Stomach (tissue), 9 donors: Measurements from ENCODE around the gene THBS3. TPM values are rescaled to one million over a fixed set of nuclear protein-coding genes. Genes with fewer than 3 reads are reported as not detected.
A peak's percentile ranks its signal among the peaks of the same experiment; 100 is the strongest.

Experiments used
- DNase-seq, 2 donors: peaks; one replicate each; pipeline versions ENCODE4 v3.0.0 to v3.0.0-alpha.2; 2013 to 2019
- H3K27ac ChIP-seq, 5 donors: fragments of 200-600 bp in 4 of 5; sonication (generic) in 4 of 5; one replicate each; pipeline ENCODE4 v1.5.1; 2013 to 2019; ENCODE audit warnings: mild to moderate bottlenecking in 1 of 5, moderate library complexity in 1 of 5
- H3K27me3 ChIP-seq, 3 donors: fragments of 200-600 bp; sonication (generic); one replicate each; pipeline ENCODE4 v1.5.1; 2017 to 2019; ENCODE audit warnings: mixed run types in 1 of 3
- H3K36me3 ChIP-seq, 4 donors: fragments of 200-600 bp; sonication (generic); 1 replicate in 3 of 4; 2 replicates in 1 of 4; pipeline ENCODE4 v1.5.1; 2016 to 2019
- H3K4me1 ChIP-seq, 4 donors: fragments of 200-600 bp; sonication (generic); one replicate each; pipeline ENCODE4 v1.5.1; 2016 to 2019
- H3K4me3 ChIP-seq, 4 donors: fragments of 200-600 bp; sonication (generic) in 3 of 4; one replicate each; pipeline ENCODE4 v1.5.1; 2016 to 2019; ENCODE audit warnings: mild to moderate bottlenecking in 1 of 4
- H3K9me3 ChIP-seq, 4 donors: fragments of 200-600 bp; sonication (generic); one replicate each; pipeline ENCODE4 v1.5.1; 2016 to 2019
- CTCF ChIP-seq, 7 experiments: fragments of 450-650 bp in 4 of 7; fragments of 200-600 bp in 3 of 7; sonication (generic) in 3 of 7; IDR thresholded peaks; one replicate each; pipeline ENCODE4 v1.5.1; 2016 to 2019; ENCODE audit warnings: antibody characterized with exemption in 7 of 7, control low read depth in 2 of 7, mild to moderate bottlenecking in 1 of 7
- EP300 ChIP-seq: sonication (generic); formaldehyde crosslinking; IDR thresholded peaks from one replicate; pipeline ENCODE4 v1.6.1; 2017; ENCODE audit warnings: antibody characterized with exemption
- POLR2A ChIP-seq, 4 donors: fragments of 450-650 bp; IDR thresholded peaks; one replicate each; pipeline ENCODE4 v1.6.1; 2016; ENCODE audit warnings: antibody characterized with exemption in 4 of 4, control low read depth in 2 of 4, mild to moderate bottlenecking in 1 of 4, moderate library complexity in 1 of 4
- POLR2AphosphoS5 ChIP-seq, 3 donors: sonication (generic); formaldehyde crosslinking; IDR thresholded peaks; one replicate each; pipeline ENCODE4 v1.6.1; 2016; ENCODE audit warnings: antibody characterized with exemption in 3 of 3
- WGBS, 5 donors: extraction: QIAGEN DNeasy Blood & Tissue Kit in 3 of 5; methylation state at CpG; one replicate each; pipeline versions ENCODE4 v1.1.5 to v1.1.7; 2013 to 2018; 5-methylcytosine and 5-hydroxymethylcytosine counted together
- intact Hi-C: fragments of 100-400 bp; cut with DNase I; formaldehyde crosslinking; loops from one replicate; pipeline ENCODE4 v1.15.1; 2023; ENCODE audit warnings: low total_unique reads
- polyA plus RNA-seq, 3 donors: library from polyadenylated mRNA; stranded (reverse); fragments of 200-250 nt; gene quantifications; one replicate each; pipeline ENCODE4 v1.2.3, GENCODE V29; 2013
- total RNA-seq, 5 donors: library from RNA; depleted of rRNA; stranded (reverse); fragments of >200 nt; gene quantifications; one replicate each; pipeline versions ENCODE4 v1.1.0 to v1.2.3, GENCODE V29; 2014 to 2016
- donor health status: healthy with polysubstance abuse.
- donor health status: Bipolar disorder and iron deficiency.
- donor health status: healthy.

THBS3 gene
- total and polyA plus RNA-seq, 8 donors = 11.0 to 65.9 (median 23.2) TPM

GRCh38 chr1:155172732-155173477 is 34.8 kb downstream of the THBS3 start, which contains the start of gene KRTCAP2:
Gene KRTCAP2 (minus strand): TSS chr1:155173304. CDS start chr1:155173224, 80 bp downstream.
- peak; percentile 96 to 98 for DNase-seq
- Histone ChIP-seq H3K27me3 (peaks cover 0 to 19% (median 6%) of the 10 kb centered on the region in 3 donors), H3K4me1 (peaks cover 42 to 70% (median 62%) of the 10 kb centered on the region in 4 donors), H3K9me3 (no peaks in the 10 kb centered on the region), H3K4me3 (peak within 1 kb of the TSS; percentile 84 to 94 (median 90)), H3K36me3 (peaks cover 6 to 26% (median 25%) of the 10 kb centered on the region in 4 donors), H3K27ac (peak within 1 kb of the TSS; percentile 80 to 96 (median 93))
- WGBS, 5 donors = 0 to 1% (median 0%) methylated on average over 32 to 57 of the region's 57 CpGs
- TF ChIP-seq CTCF (IDR thresholded peaks at IDR 0.05) (peak in 6 of 7 experiments; percentile 65 to 99 (median 87)), POLR2A (IDR thresholded peaks at IDR 0.05) (no peak), POLR2AphosphoS5 (IDR thresholded peaks at IDR 0.05) (peak; percentile 90 to 97 (median 90))
- intact Hi-C loops = loop anchor here (10.0 kb wide), 1 partner anchor 52 kb away; no protein-coding TSS in a partner anchor

GRCh38 chr1:155171836-155172731 is 35.6 kb downstream of the THBS3 start:
- intact Hi-C loops = loop anchor here (10.0 kb wide), 1 partner anchor 53 kb away; no protein-coding TSS in a partner anchor
- TF ChIP-seq POLR2AphosphoS5 (IDR thresholded peaks at IDR 0.05) = no peak
- TF ChIP-seq EP300 = no peak
- no peak for TF ChIP-seq CTCF (IDR thresholded peaks at IDR 0.05)
- no peak for TF ChIP-seq POLR2A (IDR thresholded peaks at IDR 0.05)
- DNase-seq = no peak
- peaks cover 6 to 26% (median 25%) of the 10 kb centered on the region in 4 donors for H3K36me3 ChIP-seq
- 36 to 42% (median 40%) methylated on average over 8 of the region's 8 CpGs for WGBS, 5 donors
- peak overlapping the region; percentile 84 to 94 (median 90) for H3K4me3 ChIP-seq
- H3K27me3 ChIP-seq = peaks cover 0 to 19% (median 6%) of the 10 kb centered on the region in 3 donors
- peak overlapping the region; percentile 80 to 96 (median 93) for H3K27ac ChIP-seq
- H3K4me1 ChIP-seq = peaks cover 44 to 70% (median 62%) of the 10 kb centered on the region in 4 donors
- no peaks in the 10 kb centered on the region for H3K9me3 ChIP-seq

- Histone ChIP-seq H3K27ac (no peak overlapping the region), H3K36me3 (peaks cover 6 to 26% (median 25%) of the 10 kb centered on the region in 4 donors), H3K27me3 (peaks cover 0 to 24% (median 6%) of the 10 kb centered on the region in 3 donors), H3K4me3 (no peak overlapping the region), H3K9me3 (no peaks in the 10 kb centered on the region), H3K4me1 (peaks cover 39 to 70% (median 55%) of the 10 kb centered on the region in 4 donors)
- DNase-seq = no peak
- WGBS, 5 donors = 93 to 96% (median 94%) methylated on average over 7 of the region's 7 CpGs
- intact Hi-C loops = loop anchor here (10.0 kb wide), 1 partner anchor 54 kb away; no protein-coding TSS in a partner anchor
- no peak for TF ChIP-seq EP300
- TF ChIP-seq CTCF (IDR thresholded peaks at IDR 0.05) = no peak
- TF ChIP-seq POLR2AphosphoS5 (IDR thresholded peaks at IDR 0.05) = no peak
- TF ChIP-seq POLR2A (IDR thresholded peaks at IDR 0.05) = no peak
Observed at GRCh38 chr1:155170806-155171205, 36.9 kb downstream of the THBS3 start.
